Measurements from ENCODE around the gene SH2B2.
"Not testable (repeated sequence)": the region's sequence is repeated elsewhere in the genome, so short reads cannot be mapped to it uniquely, and the experiment has no call there.

Gene SH2B2

GRCh38 chr7:102306916-102307677 is 20.4 kb downstream of the SH2B2 start:
- peak; percentile 77 for DNase-seq

DNA sequence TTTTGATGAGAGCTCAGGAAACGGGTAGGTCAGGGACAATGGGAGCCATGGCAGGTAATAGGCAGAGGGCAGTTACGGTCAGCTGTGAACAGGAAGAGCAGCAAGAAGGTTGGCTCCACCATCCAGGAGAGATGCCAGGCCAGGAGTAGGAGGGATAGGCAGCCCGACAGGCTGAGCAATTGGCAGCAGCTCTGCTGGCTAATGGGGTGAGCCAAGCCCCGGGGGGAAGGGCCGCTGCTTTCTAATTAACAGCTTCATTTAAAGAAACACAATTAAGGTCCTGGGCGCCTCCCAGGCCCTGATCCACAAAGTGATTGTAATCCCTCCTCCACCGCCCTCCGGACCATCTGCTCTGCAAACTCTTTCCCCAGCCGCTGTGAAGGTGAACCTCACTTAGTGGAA is 23.7 kb downstream of the SH2B2 start:
- no peak for DNase-seq

DNA sequence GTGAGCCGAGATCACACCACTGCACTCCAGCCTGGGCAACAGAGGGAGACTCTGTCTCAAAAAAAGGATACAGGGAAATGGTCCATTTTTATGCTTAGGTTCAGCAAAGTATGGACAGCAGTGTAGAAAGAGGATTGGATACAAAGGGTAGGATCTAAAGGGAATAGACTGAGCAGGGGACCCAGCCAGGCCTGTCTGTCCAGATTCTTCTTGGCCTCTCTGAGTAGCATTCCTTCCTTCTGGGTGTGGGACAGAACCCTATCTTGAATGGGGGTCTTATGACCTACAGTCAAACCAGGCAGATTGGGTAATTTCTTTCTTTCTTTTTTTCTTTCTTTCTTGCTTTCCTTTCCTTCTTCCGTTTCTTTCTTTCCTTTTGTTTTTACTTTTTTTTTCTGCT is 25.6 kb downstream of the SH2B2 start:
- DNase-seq, result no peak

GRCh38 chr7:102313997-102314780 is 27.5 kb downstream of the SH2B2 start:
- DNase-seq, result no peak

DNA sequence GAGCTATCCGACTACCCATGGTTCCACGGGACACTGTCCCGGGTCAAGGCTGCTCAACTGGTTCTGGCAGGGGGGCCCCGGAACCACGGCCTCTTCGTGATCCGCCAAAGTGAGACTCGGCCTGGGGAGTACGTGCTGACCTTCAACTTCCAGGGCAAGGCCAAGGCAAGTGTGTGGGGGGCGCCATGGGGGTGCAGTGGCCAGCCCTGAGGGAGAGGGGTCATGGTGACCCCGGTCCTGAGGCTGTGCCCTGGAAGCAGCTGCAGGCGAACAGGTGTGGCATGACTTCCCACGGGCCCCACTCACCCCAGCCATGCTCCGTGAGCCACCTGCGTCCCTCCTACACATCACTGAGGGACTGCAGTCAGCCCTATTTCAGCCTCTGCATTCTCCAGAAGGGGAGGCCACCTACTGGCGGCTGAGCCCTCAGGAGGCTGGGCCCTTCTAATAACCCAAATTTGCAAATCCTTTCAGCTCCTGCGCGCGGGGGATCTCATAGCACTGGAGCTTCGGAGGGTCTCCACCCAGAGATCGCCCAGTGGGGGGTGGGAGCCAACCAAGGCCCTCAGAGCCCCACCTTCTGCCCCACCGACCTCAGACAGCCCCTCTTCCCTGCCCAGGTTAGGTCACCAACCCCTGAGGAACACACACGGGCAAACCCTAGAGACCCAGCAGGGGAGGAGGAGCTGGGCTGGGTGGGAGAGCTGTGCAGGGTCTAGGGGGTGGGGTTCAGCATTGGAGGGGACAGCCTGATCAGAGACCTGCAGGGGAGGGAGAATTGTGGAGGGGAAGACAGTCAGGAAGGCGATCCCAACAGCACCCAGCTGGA is 30.8 kb downstream of the SH2B2 start:
- DNase-seq, result no peak

DNA sequence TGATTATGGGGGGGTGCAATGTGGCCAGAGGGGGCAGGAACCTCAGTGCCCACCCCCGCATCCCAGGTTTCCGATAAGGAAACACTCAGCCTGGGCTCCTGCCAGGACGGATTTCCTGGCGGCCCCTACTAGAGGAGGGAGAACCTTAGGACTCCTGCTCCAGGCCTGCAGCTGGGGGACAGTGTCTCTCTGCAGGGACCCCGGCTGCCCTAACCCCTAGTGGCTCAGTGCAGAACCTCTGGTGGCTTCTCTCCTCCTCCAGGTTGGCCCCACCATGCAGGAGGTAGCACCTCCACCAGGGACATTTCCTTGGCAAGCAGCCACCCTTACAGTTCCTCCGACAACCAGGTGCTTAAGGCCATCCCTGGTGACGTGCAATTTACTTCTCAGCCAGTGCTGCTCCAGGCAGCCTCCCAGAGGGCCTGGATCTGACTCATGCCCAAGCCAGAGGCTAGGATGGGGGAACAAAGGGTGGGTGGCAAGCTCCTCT is 31.9 kb downstream of the SH2B2 start:
- DNase-seq, result no peak

GRCh38 chr7:102319671-102320070 is 33.0 kb downstream of the SH2B2 start:
- DNase-seq, result no peak

GRCh38 chr7:102320181-102320580 is 33.5 kb downstream of the SH2B2 start:
- no peak for DNase-seq

DNA sequence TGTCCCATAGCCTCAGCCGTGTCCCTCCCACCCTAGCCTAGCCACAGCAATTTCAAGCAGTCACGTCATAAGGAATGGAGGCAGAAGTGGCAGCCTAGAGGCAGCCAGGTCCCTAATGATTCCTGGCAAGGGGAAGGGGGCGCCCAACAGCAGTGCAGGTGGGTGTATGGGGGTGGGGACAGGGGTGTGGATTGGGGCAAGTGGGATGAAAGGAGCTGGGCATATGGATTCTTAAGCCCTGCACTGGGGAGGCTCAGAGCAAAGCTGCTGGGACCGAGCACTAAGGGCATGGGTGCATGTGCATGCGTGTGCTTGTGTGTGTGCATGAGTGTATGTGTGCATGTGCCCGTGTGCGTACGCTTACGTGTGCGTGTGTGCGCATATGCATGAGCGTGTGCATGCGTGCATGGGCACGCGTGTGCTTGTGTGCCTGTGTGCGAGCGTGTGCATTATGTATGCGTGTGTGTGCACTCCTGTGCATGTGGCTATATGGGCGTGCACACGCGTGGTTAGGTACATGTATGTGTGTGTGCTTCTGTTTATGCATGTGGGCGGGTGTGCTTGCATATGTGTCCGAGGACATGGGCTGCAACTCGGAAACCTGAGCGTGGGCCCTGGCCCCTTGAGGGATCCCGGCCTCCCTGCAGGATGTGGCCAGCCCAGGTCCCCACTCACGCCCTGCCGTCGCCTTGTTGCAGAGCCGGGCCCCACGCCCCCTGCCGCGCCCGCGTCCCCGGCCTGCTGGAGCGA is 34.1 kb downstream of the SH2B2 start:
- no peak for DNase-seq

DNA sequence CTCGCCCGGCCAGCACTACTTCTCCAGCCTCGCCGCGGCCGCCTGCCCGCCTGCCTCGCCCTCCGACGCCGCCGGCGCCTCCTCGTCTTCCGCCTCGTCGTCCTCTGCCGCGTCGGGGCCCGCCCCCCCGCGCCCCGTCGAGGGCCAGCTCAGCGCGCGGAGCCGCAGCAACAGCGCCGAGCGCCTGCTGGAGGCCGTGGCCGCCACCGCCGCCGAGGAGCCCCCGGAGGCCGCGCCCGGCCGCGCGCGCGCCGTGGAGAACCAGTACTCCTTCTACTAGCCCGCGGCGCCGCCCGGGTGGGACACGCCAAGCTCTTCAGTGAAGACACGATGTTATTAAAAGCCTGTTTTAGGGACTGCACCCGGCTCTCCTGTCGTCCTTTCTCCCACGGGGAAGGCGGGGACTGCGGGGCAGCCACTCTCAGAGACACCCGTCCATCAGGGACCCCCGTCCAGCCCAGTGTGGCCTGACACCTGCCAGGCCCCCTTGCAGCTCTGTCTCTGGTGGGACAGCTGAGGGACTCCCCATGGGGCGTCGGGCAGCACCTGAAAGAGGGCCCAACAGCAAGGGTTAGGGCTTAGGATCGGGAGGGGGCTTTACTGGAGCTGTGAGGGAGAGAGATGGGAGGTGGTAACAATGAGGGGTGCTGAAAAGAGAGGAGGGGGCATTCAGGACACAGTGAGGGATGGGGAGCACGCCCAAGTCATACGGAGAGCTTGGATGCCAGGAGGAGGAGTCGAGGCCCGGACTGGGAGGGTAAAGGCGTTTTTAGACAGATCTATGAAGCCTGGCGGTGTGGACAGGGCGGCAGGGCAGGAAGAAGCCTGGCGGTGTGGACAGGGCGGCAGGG is 34.9 kb downstream of the SH2B2 start:
- peak; percentile 10 for DNase-seq

GRCh38 chr7:102322202-102322715 is 35.6 kb downstream of the SH2B2 start:
- no peak for DNase-seq

DNA sequence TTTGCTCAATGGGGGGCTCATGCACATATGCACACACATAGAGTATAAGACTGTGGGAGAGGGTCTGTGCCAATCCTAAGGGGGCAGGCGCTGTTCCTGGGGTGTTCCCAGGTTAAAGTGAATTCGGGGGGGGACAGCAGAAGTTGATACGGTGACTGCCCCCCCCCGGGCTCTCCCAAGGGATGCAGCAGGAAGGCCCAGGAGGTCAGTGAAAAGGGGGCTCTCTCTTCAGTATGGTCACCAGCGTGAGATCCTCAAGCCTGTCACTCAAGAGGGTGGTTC is 37.2 kb downstream of the SH2B2 start:
- no peak for DNase-seq

DNA sequence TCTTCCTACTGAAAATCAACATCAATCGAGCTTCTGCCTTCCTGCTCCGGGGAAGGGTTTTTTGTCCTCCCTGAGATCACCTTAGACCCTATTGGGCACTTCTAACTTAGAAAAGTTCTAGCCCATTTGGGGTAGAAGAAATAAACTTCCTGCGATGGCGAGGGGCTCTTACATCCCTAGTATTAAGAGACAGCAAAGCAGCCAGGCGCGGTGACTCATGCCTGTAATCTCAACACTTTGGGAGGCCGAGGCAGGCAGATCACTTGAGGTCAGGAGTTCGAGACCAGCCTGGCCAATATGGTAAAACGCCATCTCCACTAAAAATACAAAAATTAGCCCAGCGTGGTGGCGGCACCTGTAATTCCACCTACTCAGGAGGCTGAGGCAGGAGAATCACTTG is 38.4 kb downstream of the SH2B2 start:
- not testable (repeated sequence) for DNase-seq

DNA sequence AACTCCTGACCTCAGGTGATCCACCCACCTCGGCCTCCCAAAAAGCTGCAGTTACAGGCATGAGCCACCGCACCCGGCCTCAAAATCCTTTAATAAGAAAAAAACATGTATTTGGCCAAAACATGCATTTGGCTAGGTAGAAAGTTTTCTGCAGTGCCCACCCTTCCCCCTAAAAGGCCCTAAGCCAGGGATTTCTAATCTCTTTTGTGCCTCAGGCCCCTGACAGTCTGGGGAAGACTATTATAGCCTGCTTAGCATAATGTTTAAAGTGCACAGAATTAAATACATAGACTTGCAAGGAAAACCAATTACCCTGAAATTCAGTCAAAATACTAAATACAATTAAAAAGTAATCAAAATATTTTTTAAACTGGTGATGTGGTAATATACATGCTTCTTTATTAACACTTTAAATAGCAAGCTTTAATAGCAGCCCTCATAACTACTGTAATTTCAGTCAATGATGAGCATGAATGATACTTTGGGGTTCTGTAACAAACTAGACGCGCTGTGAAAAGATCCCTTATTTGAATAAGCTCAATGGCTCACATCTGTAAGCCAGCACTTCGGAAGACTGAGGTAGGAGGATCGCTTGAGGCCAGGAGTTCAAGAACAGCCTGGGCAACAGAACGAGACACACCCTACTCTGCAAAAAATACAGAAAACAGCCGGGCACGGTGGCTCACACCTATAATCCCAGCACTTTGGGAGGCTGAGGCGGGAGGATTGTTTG is 39.7 kb downstream of the SH2B2 start:
- DNase-seq, result no peak

GRCh38 chr7:102327183-102327582 is 40.5 kb downstream of the SH2B2 start:
- DNase-seq, result not testable (repeated sequence)

DNA sequence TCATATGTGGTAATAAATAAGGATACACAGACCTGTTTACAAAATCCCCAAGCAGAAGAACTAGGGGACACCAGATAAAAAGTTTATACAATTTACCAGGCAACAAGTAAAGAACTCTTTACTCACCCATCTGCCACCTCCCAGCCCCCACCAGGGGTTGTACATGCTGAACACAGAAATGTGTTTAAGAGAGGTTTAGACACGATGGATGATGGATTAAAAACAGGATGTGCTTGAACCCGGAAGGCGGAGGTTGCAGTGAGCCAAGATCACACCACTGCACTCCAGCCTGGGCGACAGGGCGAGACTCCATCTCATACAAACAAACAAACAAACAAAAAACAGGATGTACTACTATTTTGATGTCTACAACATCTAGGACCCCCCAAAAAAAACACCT is 42.2 kb downstream of the SH2B2 start:
- not testable (repeated sequence) for DNase-seq

DNA sequence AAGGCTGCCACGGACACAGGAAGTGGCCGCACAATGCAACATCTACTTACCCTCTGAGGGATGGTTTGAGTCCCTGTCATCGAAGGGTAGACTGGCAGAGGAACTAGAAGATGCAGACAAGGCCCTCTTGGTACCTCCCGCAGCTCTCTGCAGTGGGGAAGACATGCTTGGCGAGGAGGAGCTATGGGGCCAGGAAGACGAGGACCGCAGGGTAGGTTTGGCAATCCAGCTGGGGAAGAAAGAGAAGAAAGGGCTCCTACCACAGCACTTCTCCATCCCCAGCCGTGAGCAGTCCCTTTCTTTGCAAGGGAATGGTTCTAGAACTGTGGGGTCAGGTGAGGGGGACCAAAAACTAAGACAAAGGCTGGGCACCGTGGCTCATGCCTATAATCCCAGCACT is 42.7 kb downstream of the SH2B2 start:
- DNase-seq, result not testable (repeated sequence)

GRCh38 chr7:102330666-102331460 is 44.2 kb downstream of the SH2B2 start:
- not testable (repeated sequence) for DNase-seq

- DNase-seq, result not testable (repeated sequence)
Measured at GRCh38 chr7:102335574-102335973, 48.9 kb downstream of the SH2B2 start.

DNA sequence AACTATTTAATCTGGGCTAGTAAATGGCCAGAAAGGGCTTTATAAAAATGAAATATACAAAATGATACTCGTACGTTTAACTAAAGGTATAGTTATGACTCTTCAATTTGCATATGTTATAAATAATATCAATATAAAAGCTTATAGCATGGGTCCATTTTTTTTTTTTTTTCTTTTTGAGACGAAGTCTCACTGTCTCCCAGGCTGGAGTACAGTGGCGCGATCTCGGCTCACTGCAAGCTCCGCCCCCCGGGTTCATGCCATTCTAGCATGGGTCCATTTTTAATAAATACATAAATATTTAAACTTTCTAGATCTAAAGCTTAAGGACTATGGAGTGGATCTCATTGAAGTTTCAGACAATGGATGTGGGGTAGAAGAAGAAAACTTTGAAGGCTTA is 50.3 kb downstream of the SH2B2 start:
- not testable (repeated sequence) for DNase-seq
